ENCODE measurements around the gene GBX2. TPM values are rescaled to one million over a fixed set of nuclear protein-coding genes. Genes with fewer than 3 reads are reported as not detected.

Gene GBX2
- total RNA-seq, 2 experiments from 2014 or later: not detected

DNA sequence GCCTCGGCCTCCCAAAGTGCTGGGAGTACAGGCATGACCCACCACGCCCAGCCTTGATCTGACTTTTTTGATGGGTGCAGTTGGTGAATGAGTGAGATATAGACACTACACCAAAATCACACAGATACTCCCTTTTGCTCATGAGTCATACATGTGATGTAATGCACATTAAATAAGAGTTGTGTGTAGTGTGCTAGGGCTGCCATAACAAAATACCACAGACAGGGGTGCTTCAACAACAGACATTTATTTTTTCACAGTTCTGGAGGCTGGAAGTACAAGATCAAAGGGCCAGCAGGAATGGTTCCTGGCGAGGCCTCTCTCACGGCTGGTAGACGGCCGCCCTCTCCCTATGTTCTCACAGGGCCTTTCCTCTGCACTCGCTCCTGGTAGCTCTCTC, 46.6 kb downstream of the GBX2 start:
- H3K27ac Mint-ChIP-seq: no peak overlapping the region
- no peaks in the 10 kb centered on the region for H3K9me3 Mint-ChIP-seq (ENCODE audit: low read depth)
- no peaks in the 10 kb centered on the region for H3K4me1 Mint-ChIP-seq
- ATAC-seq (no peak), DNase-seq (no peak)
- H3K27me3 Mint-ChIP-seq: peaks cover 24% of the 10 kb centered on the region
- H3K36me3 Mint-ChIP-seq (ENCODE audit: low read depth): no peaks in the 10 kb centered on the region
- no peak overlapping the region for H3K4me3 Mint-ChIP-seq
- ChIA-PET POLR2A (no interaction called here), CTCF (no interaction called here)
- intact Hi-C loops (cut with DNase I, micrococcal nuclease): no loop called here

DNA sequence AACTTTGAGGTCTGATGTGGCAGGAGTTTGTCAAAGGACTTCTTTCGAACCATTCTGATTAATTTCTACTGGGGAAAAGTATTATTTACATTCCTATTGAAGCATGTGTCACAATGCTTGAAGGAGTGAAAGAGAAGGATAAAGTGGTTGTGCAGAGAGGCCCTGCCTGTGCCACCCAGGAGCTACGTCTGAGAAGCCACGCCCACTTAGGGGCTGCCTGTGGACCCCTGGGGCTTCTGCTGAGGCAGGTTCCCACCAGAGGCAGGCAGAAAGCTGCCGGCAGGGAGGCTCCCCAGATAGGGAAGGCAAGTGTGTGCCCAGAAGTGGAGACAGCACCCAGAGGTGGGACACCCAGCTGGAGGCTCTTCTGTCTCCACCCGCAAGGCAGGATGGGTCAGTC, 47.4 kb downstream of the GBX2 start:
- intact Hi-C loops (cut with DNase I, micrococcal nuclease): no loop called here
- Mint-ChIP-seq H3K27me3 (peaks cover 24% of the 10 kb centered on the region), H3K36me3 (ENCODE audit: low read depth) (no peaks in the 10 kb centered on the region), H3K27ac (no peak overlapping the region), H3K4me3 (no peak overlapping the region), H3K4me1 (no peaks in the 10 kb centered on the region), H3K9me3 (ENCODE audit: low read depth) (no peaks in the 10 kb centered on the region)
- DNase-seq (no peak), ATAC-seq (no peak)
- CTCF ChIA-PET: no interaction called here
- POLR2A ChIA-PET: no interaction called here

DNA sequence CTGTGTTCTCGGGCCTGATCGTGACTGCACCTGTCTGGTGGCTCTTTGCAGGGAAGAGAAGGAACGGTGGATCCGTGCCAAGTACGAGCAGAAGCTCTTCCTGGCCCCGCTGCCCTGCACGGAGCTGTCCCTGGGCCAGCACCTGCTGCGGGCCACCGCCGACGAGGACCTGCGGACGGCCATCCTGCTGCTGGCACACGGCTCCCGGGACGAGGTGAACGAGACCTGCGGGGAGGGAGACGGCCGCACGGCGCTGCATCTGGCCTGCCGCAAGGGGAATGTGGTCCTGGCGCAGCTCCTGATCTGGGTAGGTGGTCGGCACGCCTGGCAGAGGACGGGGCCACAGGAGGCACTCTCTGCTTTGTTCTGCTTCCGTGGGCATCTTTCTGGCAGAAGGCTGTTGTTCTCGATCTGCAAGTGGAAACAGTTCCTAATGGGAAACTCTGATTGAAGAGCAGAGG, 48.0 kb downstream of the GBX2 start:
- CTCF ChIA-PET: no interaction called here
- H3K4me3 Mint-ChIP-seq: no peak overlapping the region
- H3K9me3 Mint-ChIP-seq (ENCODE audit: low read depth): no peaks in the 10 kb centered on the region
- ATAC-seq: no peak
- intact Hi-C loops (cut with DNase I, micrococcal nuclease): no loop called here
- no peak for DNase-seq
- peaks cover 24% of the 10 kb centered on the region for H3K27me3 Mint-ChIP-seq
- POLR2A ChIA-PET: no interaction called here
- H3K36me3 Mint-ChIP-seq (ENCODE audit: low read depth): no peaks in the 10 kb centered on the region
- no peaks in the 10 kb centered on the region for H3K4me1 Mint-ChIP-seq
- no peak overlapping the region for H3K27ac Mint-ChIP-seq

DNA sequence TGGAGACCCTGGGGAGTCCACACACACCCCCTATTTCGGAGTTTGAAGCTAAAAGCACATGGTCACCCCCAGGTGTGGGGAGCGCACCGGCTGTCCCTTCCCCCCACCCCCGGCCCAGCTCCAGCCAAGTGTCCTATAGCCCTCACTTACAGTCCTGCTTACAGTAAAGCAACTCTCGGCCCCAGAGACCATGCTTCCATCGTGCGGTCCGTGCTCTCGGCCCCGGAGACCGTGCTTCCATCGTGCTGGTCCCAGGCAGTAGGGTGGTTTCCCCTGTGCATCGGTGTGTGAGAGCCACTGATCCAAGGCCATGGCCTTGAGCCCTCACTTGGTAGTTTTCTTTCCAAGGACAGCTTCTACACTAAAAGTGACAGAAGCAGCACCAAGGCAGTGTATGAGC, 48.7 kb downstream of the GBX2 start:
- H3K4me3 Mint-ChIP-seq: no peak overlapping the region
- no peaks in the 10 kb centered on the region for H3K36me3 Mint-ChIP-seq (ENCODE audit: low read depth)
- peaks cover 24% of the 10 kb centered on the region for H3K27me3 Mint-ChIP-seq
- DNase-seq (no peak), ATAC-seq (no peak)
- no peak overlapping the region for H3K27ac Mint-ChIP-seq
- CTCF ChIA-PET: no interaction called here
- intact Hi-C loops (cut with DNase I, micrococcal nuclease): no loop called here
- POLR2A ChIA-PET: no interaction called here
- no peaks in the 10 kb centered on the region for H3K4me1 Mint-ChIP-seq
- no peaks in the 10 kb centered on the region for H3K9me3 Mint-ChIP-seq (ENCODE audit: low read depth)

DNA sequence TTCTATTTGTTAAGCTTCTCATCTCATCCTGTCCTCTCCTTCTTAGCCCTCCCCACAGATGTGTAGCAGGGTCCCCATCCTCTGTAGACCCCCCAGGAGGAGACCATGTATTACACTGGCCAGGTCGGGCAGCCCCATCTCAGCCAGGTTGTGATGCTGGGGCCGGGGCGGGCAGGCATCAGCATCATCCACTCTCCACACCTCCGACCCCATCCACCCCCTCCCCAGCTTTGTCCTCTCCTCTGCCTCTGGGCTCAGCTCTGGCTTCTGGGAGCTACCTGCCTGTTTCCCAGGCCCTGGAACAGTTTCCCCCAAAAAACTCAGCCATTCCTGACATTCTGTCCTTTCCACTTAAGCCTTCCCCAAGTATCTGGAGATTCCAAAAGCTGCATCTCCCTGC, 49.2 kb downstream of the GBX2 start:
- Mint-ChIP-seq H3K9me3 (ENCODE audit: low read depth) (no peaks in the 10 kb centered on the region), H3K4me1 (no peaks in the 10 kb centered on the region), H3K27me3 (peaks cover 24% of the 10 kb centered on the region), H3K4me3 (no peak overlapping the region), H3K36me3 (ENCODE audit: low read depth) (no peaks in the 10 kb centered on the region), H3K27ac (no peak overlapping the region)
- ATAC-seq (no peak), DNase-seq (no peak)
- CTCF ChIA-PET: no interaction called here
- POLR2A ChIA-PET: no interaction called here
- intact Hi-C loops (cut with DNase I, micrococcal nuclease): no loop called here

DNA sequence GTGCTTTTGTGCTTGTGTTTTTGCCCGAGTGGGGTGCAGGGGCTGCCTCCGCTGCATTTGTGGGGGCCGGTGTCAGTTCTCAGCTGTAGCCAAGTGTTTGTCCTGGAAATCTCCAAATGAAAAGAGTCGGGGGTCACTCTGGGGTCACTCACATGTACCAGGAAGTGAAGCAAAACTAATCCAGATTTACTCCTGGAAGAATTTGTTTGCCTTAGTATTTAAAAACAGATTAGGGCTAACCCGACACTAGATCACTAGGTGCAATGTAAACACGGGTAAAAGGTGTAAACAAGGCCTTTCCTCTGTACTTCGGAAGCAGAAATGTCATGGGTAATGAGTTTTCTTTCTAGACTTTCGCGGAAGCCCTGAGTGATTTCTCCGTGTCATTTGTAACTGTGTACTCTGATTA, 50.3 kb downstream of the GBX2 start:
- Mint-ChIP-seq H3K27ac (no peak overlapping the region), H3K9me3 (ENCODE audit: low read depth) (no peaks in the 10 kb centered on the region), H3K4me1 (no peaks in the 10 kb centered on the region), H3K4me3 (no peak overlapping the region), H3K27me3 (peaks cover 24% of the 10 kb centered on the region), H3K36me3 (ENCODE audit: low read depth) (no peaks in the 10 kb centered on the region)
- intact Hi-C loops (cut with DNase I, micrococcal nuclease): no loop called here
- CTCF ChIA-PET: no interaction called here
- ATAC-seq (no peak), DNase-seq (no peak)
- POLR2A ChIA-PET: no interaction called here

DNA sequence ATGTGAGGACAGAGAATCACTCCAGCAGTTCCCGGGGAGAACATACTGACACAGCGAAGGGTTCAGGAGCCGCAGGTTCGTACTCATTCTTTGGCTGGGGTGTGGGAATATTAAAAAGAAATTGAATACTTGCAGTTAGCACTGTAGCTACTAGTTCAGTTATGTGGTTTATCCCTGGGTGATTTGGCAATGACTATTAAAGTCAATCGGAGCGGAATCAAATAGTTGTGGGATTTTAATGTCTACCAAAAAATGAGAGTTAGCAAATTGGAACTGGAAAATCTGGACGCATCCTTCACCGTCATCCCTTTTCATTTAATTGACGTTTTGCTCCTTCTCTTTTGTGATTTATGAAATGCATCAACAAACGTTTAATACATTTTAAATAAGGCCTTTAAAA, 50.8 kb downstream of the GBX2 start:
- Mint-ChIP-seq H3K4me1 (no peaks in the 10 kb centered on the region), H3K27me3 (peaks cover 23% of the 10 kb centered on the region), H3K27ac (no peak overlapping the region), H3K9me3 (ENCODE audit: low read depth) (no peaks in the 10 kb centered on the region), H3K4me3 (no peak overlapping the region), H3K36me3 (ENCODE audit: low read depth) (no peaks in the 10 kb centered on the region)
- ATAC-seq (no peak), DNase-seq (no peak)
- ChIA-PET POLR2A (no interaction called here), CTCF (no interaction called here)
- intact Hi-C loops (cut with DNase I, micrococcal nuclease): no loop called here

Other genes with a start within 250 kb of the GBX2 start
- not detected for gene ASB18, start 96.0 kb upstream of the GBX2 start, total RNA-seq